Measurements from ENCODE around the gene RAP1B. TPM values are rescaled to one million over a fixed set of nuclear protein-coding genes. Genes with fewer than 3 reads are reported as not detected.

RAP1B gene
- total and polyA plus RNA-seq, 9 of the 15 experiments (the other 6 are each of a cell fraction or from before 2014, with no cell fraction given): 107 to 309 (median 170) TPM

- TF ChIP-seq ZNF407 (IDR thresholded peaks at IDR 0.05; ENCODE audit: low read depth) (no peak), NEUROD1 (IDR thresholded peaks at IDR 0.05; ENCODE audit: borderline replicate concordance, low read depth, low read length, partially characterized antibody) (no peak), MTA2 (IDR thresholded peaks at IDR 0.05; ENCODE audit: low read depth) (no peak), BCOR (IDR thresholded peaks at IDR 0.05) (peak; percentile 47), TBL1XR1 (IDR thresholded peaks at IDR 0.05; ENCODE audit: low read length in 2 of 2) (no peak), CREB1 (IDR thresholded peaks at IDR 0.05) (peak; percentile 80), CREB1 (CRISPR knock-in tag; IDR thresholded peaks at IDR 0.05) (peak; percentile 73), CBFA2T3 (IDR thresholded peaks at IDR 0.05) (no peak), ZNF263 (CRISPR knock-in tag; IDR thresholded peaks at IDR 0.05; ENCODE audit: borderline replicate concordance) (no peak), GABPB2 (CRISPR knock-in tag; conservative IDR thresholded peaks at IDR 0.05) (no peak), SAFB2 (IDR thresholded peaks at IDR 0.05; ENCODE audit: borderline replicate concordance, low read depth, low read length, severe bottlenecking) (no peak), ZFP1 (CRISPR knock-in tag; IDR thresholded peaks at IDR 0.05) (no peak), ZBTB33 (CRISPR knock-in tag; IDR thresholded peaks at IDR 0.05) (no peak), ZFPM2 (CRISPR knock-in tag; IDR thresholded peaks at IDR 0.05) (no peak), ZNF707 (CRISPR knock-in tag; conservative IDR thresholded peaks at IDR 0.05) (no peak), ZNF212 (CRISPR knock-in tag; IDR thresholded peaks at IDR 0.05) (no peak), CLOCK (CRISPR knock-in tag; IDR thresholded peaks at IDR 0.05; ENCODE audit: borderline replicate concordance) (no peak)
Observed at GRCh38 chr12:68610370-68611093, at the start of gene RAP1B (continued).

Data from K562 (cell line).